A673 (cell line): Measurements from ENCODE around the gene ZFP92. TPM values are rescaled to one million over a fixed set of nuclear protein-coding genes. Genes with fewer than 3 reads are reported as not detected.
A peak's percentile ranks its signal among the peaks of the same experiment; 100 is the strongest.

Experiments
- BruUV-seq: library from RNA; stranded (reverse); fragments of 400-500 nt; replicated peaks from 2 replicates; lab custom pipeline; 2021; lab: Mats Ljungman, UMichigan
- CTCF ChIA-PET: fragments of 300-600 bp; sonication (Branson Sonifier 250); formaldehyde crosslinking; loops from one replicate; lab custom pipeline; 2022; ENCODE audit warnings: antibody characterized with exemption; lab: Charles Lee
- POLR2A ChIA-PET: fragments of 300-600 bp; sonication (Branson Sonifier 250); formaldehyde crosslinking; loops from one replicate; lab custom pipeline; 2022; ENCODE audit warnings: antibody characterized with exemption; ENCODE audit not compliant: low non-redundant PET; lab: Charles Lee
- DNase-seq: peaks from one replicate; pipeline ENCODE4 v3.0.0-alpha.2; 2015; ENCODE audit warnings: low spot score
- H3K27ac ChIP-seq: fragments of 200-600 bp; sonication (generic); 2 replicates; pipeline ENCODE4 v1.5.1; 2016; ENCODE audit warnings: mixed run types, low read depth, mild to moderate bottlenecking, mixed read lengths, antibody characterized with exemption, low read length; ENCODE audit not compliant: poor library complexity, severe bottlenecking
- H3K27me3 ChIP-seq: fragments of 200-600 bp; sonication (generic); replicated peaks from 2 replicates; pipeline ENCODE4 v1.6.1; 2017; ENCODE audit warnings: mixed run types, low read depth, mild to moderate bottlenecking, mixed read lengths, antibody characterized with exemption, low read length; ENCODE audit not compliant: insufficient read depth, poor library complexity
- H3K36me3 ChIP-seq: fragments of 200-600 bp; sonication (generic); 2 replicates; pipeline ENCODE4 v1.6.1; 2016; ENCODE audit warnings: mixed run types, mild to moderate bottlenecking, mixed read lengths, antibody characterized with exemption, low read length; ENCODE audit not compliant: insufficient read depth, poor library complexity, severe bottlenecking
- H3K4me1 ChIP-seq: fragments of 200-600 bp; sonication (generic); 2 replicates; pipeline ENCODE4 v1.6.1; 2017; ENCODE audit warnings: mixed run types, mild to moderate bottlenecking, mixed read lengths, antibody characterized with exemption, low read length; ENCODE audit not compliant: insufficient read depth, poor library complexity, severe bottlenecking
- H3K4me3 ChIP-seq: fragments of 200-600 bp; sonication (generic); 2 replicates; pipeline ENCODE4 v1.5.1; 2016; ENCODE audit warnings: low read depth, mixed run types, mild to moderate bottlenecking, mixed read lengths, low read length; ENCODE audit not compliant: poor library complexity, severe bottlenecking
- H3K9me3 ChIP-seq: fragments of 200-600 bp; sonication (generic); 2 replicates; pipeline ENCODE4 v1.6.1; 2016; ENCODE audit warnings: mixed run types, low read depth, mild to moderate bottlenecking, mixed read lengths, antibody characterized with exemption, low read length; ENCODE audit not compliant: poor library complexity, severe bottlenecking
- CTCF ChIP-seq: fragments of 300-800, 200-600 bp; sonication (generic); conservative IDR thresholded peaks from 2 replicates; pipeline ENCODE4 v1.5.1; 2017; ENCODE audit warnings: low read depth, mild to moderate bottlenecking, antibody characterized with exemption, low read length, moderate library complexity, mixed read lengths
- EZH2 ChIP-seq: fragments of 200-600 bp; sonication (generic); IDR thresholded peaks from 2 replicates; pipeline ENCODE4 v1.6.1; 2017; ENCODE audit warnings: borderline replicate concordance, low read depth, mild to moderate bottlenecking, mixed read lengths, antibody characterized with exemption, low read length; ENCODE audit not compliant: poor library complexity, severe bottlenecking
- intact Hi-C: fragments of 100-400 bp; cut with micrococcal nuclease; formaldehyde crosslinking; loops from one replicate; pipeline ENCODE4 v1.10.0; 2022; ENCODE audit not compliant: unreplicated experiment
- total RNA-seq: library from RNA; stranded (reverse); gene quantifications from 2 replicates; pipeline ENCODE4 v1.2.3, GENCODE V29; 2021

The ZFP92 gene
- total RNA-seq, 1 experiment from 2014 or later: 0.41 TPM

GRCh38 chrX:153379508-153379907, 31.8 kb upstream of the ZFP92 start:
- H3K4me1 ChIP-seq: no peaks in the 10 kb centered on the region
- no peaks in the 10 kb centered on the region for H3K27me3 ChIP-seq
- no TSS peak for BruUV-seq
- H3K36me3 ChIP-seq: no peaks in the 10 kb centered on the region
- no peak overlapping the region for H3K27ac ChIP-seq
- ChIA-PET POLR2A (no interaction called here), CTCF (no interaction called here)
- no peaks in the 10 kb centered on the region for H3K9me3 ChIP-seq
- no peak for TF ChIP-seq EZH2
- TF ChIP-seq CTCF: no peak
- intact Hi-C loops: no loop called here
- H3K4me3 ChIP-seq: no peak overlapping the region
- DNase-seq: no peak

DNA sequence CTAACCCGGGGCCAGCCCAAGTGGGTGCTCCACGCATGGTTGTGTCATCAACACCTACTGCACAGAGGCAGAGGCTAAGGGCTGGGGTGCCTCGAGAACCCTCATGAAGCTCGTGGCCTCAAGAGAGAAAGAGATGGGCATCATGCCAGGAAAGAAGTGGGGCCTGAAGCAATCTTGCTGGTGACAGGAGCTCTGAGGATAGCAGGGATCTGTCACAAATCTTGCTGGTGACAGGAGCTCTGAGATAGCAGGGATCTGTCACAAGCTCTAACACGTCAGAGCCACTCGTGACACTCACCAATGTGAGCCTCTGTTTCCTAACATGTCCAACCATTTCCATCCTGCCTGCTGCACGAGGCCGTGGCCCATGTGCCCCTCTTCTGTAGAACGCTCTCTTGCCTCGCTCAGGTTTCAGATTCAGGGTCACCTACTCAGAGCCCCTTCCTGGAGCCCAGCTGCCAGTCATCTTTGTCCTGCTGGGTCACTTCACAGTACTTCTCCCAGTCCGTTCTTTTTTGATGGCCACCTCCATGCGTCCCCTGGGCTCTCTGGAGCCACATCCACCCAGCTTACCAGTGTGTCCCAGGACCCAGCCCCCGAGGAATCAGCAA, 31.2 kb upstream of the ZFP92 start:
- ChIA-PET CTCF (interaction anchor here (0.6 kb wide), 1 partner anchor 12 kb away, joined by 7 read pairs; no protein-coding TSS in a partner anchor), POLR2A (no interaction called here)
- Histone ChIP-seq H3K4me1 (no peaks in the 10 kb centered on the region), H3K4me3 (no peak overlapping the region), H3K9me3 (no peaks in the 10 kb centered on the region), H3K27ac (no peak overlapping the region), H3K27me3 (no peaks in the 10 kb centered on the region), H3K36me3 (no peaks in the 10 kb centered on the region)
- no TSS peak for BruUV-seq
- DNase-seq: peak; percentile 14
- no peak for TF ChIP-seq CTCF
- no peak for TF ChIP-seq EZH2
- intact Hi-C loops: no loop called here

DNA sequence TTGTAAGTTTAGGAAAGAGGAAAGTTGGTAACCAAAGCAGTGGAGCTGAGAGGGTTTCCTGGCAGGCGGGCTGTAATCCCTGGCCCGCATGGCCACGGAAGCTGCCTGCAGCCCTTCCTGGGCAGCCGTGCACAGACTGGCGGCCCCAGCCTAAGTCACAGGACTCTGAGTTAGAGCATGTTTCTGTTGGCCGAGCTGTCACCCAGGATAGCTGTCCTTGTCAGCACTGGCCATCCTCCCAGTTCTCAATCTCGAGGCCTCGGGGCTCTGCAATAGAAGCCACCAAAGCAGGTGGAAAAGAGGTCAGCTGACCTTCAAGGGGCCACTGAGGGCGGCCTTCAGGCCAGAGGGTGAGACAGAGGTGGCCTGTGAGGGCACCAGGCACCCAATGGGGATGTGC, 30.6 kb upstream of the ZFP92 start:
- no peaks in the 10 kb centered on the region for H3K4me1 ChIP-seq
- ChIA-PET CTCF (no interaction called here), POLR2A (no interaction called here)
- H3K4me3 ChIP-seq: no peak overlapping the region
- H3K27ac ChIP-seq: no peak overlapping the region
- no peaks in the 10 kb centered on the region for H3K36me3 ChIP-seq
- no peaks in the 10 kb centered on the region for H3K27me3 ChIP-seq
- no TSS peak for BruUV-seq
- no peak for TF ChIP-seq CTCF
- no peak for TF ChIP-seq EZH2
- no peak for DNase-seq
- intact Hi-C loops: no loop called here
- no peaks in the 10 kb centered on the region for H3K9me3 ChIP-seq
